GM21360 (cell line): Measurements from ENCODE around the gene C20orf202.

Experiments used
- ATAC-seq: cut with Tn5 transposase; IDR thresholded peaks from one replicate; pipeline ENCODE4 v1.9.1; 2021; ENCODE audit warnings: mild to moderate bottlenecking, moderate library complexity; ENCODE audit not compliant: unreplicated experiment

C20orf202 gene

GRCh38 chr20:1184260-1184637, 19.0 kb upstream of the C20orf202 start:
- no peak for ATAC-seq

- no peak for ATAC-seq
Observed at GRCh38 chr20:1184638-1185315, 18.5 kb upstream of the C20orf202 start, which contains the start of gene TMEM74B. TSS of gene TMEM74B (minus strand) at chr20:1184981. CDS start at chr20:1183801, 1,180 bp downstream.

- ATAC-seq, result no peak
Observed at GRCh38 chr20:1185316-1185741, 17.9 kb upstream of the C20orf202 start.

- ATAC-seq, result no peak
Observed at GRCh38 chr20:1185790-1186334, 17.4 kb upstream of the C20orf202 start.

- no peak for ATAC-seq
Observed at GRCh38 chr20:1186367-1186991, 16.8 kb upstream of the C20orf202 start.

GRCh38 chr20:1187605-1188171, 15.6 kb upstream of the C20orf202 start:
- ATAC-seq, result no peak

- ATAC-seq, result no peak
Observed at GRCh38 chr20:1188347-1188746, 14.9 kb upstream of the C20orf202 start.

- ATAC-seq, result no peak
Observed at GRCh38 chr20:1189827-1190226, 13.4 kb upstream of the C20orf202 start.

- ATAC-seq, result no peak
Observed at GRCh38 chr20:1190847-1191246, 12.4 kb upstream of the C20orf202 start.

- no peak for ATAC-seq
Observed at GRCh38 chr20:1191299-1191698, 12.0 kb upstream of the C20orf202 start.

GRCh38 chr20:1195226-1195625, 8.0 kb upstream of the C20orf202 start:
- no peak for ATAC-seq

- ATAC-seq, result no peak
Observed at GRCh38 chr20:1196634-1197033, 6.6 kb upstream of the C20orf202 start.

GRCh38 chr20:1197801-1198200, 5.5 kb upstream of the C20orf202 start:
- ATAC-seq, result no peak

- ATAC-seq, result no peak
Observed at GRCh38 chr20:1198751-1199150, 4.5 kb upstream of the C20orf202 start.

- ATAC-seq, result no peak
Observed at GRCh38 chr20:1199212-1199873, 3.9 kb upstream of the C20orf202 start.

GRCh38 chr20:1199964-1200363, 3.3 kb upstream of the C20orf202 start:
- ATAC-seq, result no peak

- no peak for ATAC-seq
Observed at GRCh38 chr20:1203630-1204029, 376 bp downstream of the C20orf202 start.

- no peak for ATAC-seq
Observed at GRCh38 chr20:1204113-1204512, 859 bp downstream of the C20orf202 start.

GRCh38 chr20:1204576-1204975, 1.3 kb downstream of the C20orf202 start:
- ATAC-seq, result no peak

GRCh38 chr20:1205802-1206201, 2.5 kb downstream of the C20orf202 start:
- ATAC-seq, result no peak

GRCh38 chr20:1206366-1207148, 3.3 kb downstream of the C20orf202 start:
- no peak for ATAC-seq
